DOHH2 (cell line): ENCODE data around the gene ERC2.

ENCODE experiments used
- H3F3A ChIP-seq: fragments of 200-600 bp; sonication (generic), shearing (Covaris generic); 2 replicates; pipeline ENCODE4 v1.6.0; 2016; ENCODE audit warnings: antibody characterized with exemption, mild to moderate bottlenecking; ENCODE audit not compliant: control insufficient read depth, insufficient read depth
- H3K27ac ChIP-seq: fragments of 200-600 bp; sonication (generic); 2 replicates; pipeline ENCODE4 v1.5.1; 2014; ENCODE audit warnings: low read depth, mild to moderate bottlenecking, low read length, moderate library complexity
- H3K27me3 ChIP-seq: fragments of 200-600 bp; sonication (generic); 2 replicates; pipeline ENCODE4 v1.6.1; 2014; ENCODE audit warnings: mild to moderate bottlenecking, low read length, mixed read lengths; ENCODE audit not compliant: control insufficient read depth
- H3K36me3 ChIP-seq: fragments of 200-600 bp; sonication (generic); 2 replicates; pipeline ENCODE4 v1.6.1; 2014; ENCODE audit warnings: mild to moderate bottlenecking, low read length, moderate library complexity, mixed read lengths; ENCODE audit not compliant: control insufficient read depth
- H3K4me1 ChIP-seq: fragments of 200-600 bp; sonication (generic); 2 replicates; pipeline ENCODE4 v1.6.1; 2014; ENCODE audit warnings: mild to moderate bottlenecking, low read length, mixed read lengths; ENCODE audit not compliant: control insufficient read depth
- H3K4me2 ChIP-seq: fragments of 200-600 bp; sonication (generic); 2 replicates; pipeline ENCODE4 v1.6.0; 2014; ENCODE audit warnings: mild to moderate bottlenecking, low read length, moderate library complexity
- H3K4me3 ChIP-seq: fragments of 200-600 bp; sonication (generic); 2 replicates; pipeline ENCODE4 v1.5.1; 2014; ENCODE audit warnings: mild to moderate bottlenecking, low read length, mixed read lengths
- H3K79me2 ChIP-seq: fragments of 200-600 bp; sonication (generic); 2 replicates; pipeline ENCODE4 v1.6.1; 2014; ENCODE audit warnings: mild to moderate bottlenecking, low read length, mixed read lengths; ENCODE audit not compliant: control insufficient read depth
- H3K9me2 ChIP-seq: fragments of 200-600 bp; sonication (generic); replicated peaks from 2 replicates; pipeline ENCODE4 v1.6.1; 2014; ENCODE audit warnings: mild to moderate bottlenecking, low read length, mixed read lengths; ENCODE audit not compliant: control insufficient read depth
- H3K9me3 ChIP-seq: fragments of 200-600 bp; sonication (generic); 2 replicates; pipeline ENCODE4 v1.6.1; 2014; ENCODE audit warnings: antibody characterized with exemption, low read length, mixed read lengths; ENCODE audit not compliant: control insufficient read depth, insufficient read depth
- H4K20me1 ChIP-seq: fragments of 200-600 bp; sonication (generic); 2 replicates; pipeline ENCODE4 v1.6.0; 2014; ENCODE audit warnings: low read depth, mild to moderate bottlenecking, antibody characterized with exemption, low read length, moderate library complexity; ENCODE audit not compliant: control insufficient read depth, insufficient read depth
- EZH2phosphoT487 ChIP-seq: fragments of 200-600 bp; sonication (generic); IDR thresholded peaks from 2 replicates; pipeline ENCODE4 v1.6.1; 2017; ENCODE audit warnings: borderline replicate concordance, mild to moderate bottlenecking, antibody characterized with exemption, low read length, moderate library complexity, mixed read lengths
- TF ChIP-seq, protein P1 (sequence below): fragments of 200-600 bp; sonication (generic); IDR thresholded peaks from one replicate; pipeline ENCODE4 v1.5.1; 2014; ENCODE audit warnings: antibody characterized with exemption, mild to moderate bottlenecking, low read depth, low read length; ENCODE audit not compliant: poor library complexity, severe bottlenecking

ERC2 gene

DNA sequence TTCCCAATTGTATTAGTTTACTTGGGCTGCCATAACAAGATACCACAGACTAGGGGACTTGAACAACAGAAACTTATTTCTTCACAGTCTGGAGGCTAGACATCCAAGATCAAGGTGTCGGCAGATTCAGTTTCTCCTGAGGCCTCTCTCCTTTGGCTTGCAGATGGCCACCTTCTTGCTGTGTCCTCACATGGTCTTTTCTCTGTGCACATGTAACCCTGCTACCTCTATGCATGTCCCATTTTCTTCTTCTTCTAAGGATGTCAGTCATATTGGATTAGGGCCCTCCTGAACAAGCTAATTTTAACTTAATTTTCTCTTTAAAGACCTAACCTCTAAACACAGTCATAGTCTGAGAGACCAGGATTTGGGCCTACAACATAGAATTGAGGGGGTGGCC lies 644.4 kb downstream of the ERC2 start:
- Histone ChIP-seq H3K9me2 (no peaks in the 10 kb centered on the region), H3K27me3 (no peaks in the 10 kb centered on the region), H3K4me1 (no peaks in the 10 kb centered on the region), H3K4me3 (no peak overlapping the region), H3K4me2 (no peak overlapping the region), H3K9me3 (no peaks in the 10 kb centered on the region), H4K20me1 (no peaks in the 10 kb centered on the region), H3F3A (no peaks in the 10 kb centered on the region), H3K27ac (no peak overlapping the region), H3K79me2 (no peaks in the 10 kb centered on the region), H3K36me3 (no peaks in the 10 kb centered on the region)
- no peak for TF ChIP-seq EZH2phosphoT487
- TF ChIP-seq, protein P1, sequence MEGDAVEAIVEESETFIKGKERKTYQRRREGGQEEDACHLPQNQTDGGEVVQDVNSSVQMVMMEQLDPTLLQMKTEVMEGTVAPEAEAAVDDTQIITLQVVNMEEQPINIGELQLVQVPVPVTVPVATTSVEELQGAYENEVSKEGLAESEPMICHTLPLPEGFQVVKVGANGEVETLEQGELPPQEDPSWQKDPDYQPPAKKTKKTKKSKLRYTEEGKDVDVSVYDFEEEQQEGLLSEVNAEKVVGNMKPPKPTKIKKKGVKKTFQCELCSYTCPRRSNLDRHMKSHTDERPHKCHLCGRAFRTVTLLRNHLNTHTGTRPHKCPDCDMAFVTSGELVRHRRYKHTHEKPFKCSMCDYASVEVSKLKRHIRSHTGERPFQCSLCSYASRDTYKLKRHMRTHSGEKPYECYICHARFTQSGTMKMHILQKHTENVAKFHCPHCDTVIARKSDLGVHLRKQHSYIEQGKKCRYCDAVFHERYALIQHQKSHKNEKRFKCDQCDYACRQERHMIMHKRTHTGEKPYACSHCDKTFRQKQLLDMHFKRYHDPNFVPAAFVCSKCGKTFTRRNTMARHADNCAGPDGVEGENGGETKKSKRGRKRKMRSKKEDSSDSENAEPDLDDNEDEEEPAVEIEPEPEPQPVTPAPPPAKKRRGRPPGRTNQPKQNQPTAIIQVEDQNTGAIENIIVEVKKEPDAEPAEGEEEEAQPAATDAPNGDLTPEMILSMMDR, result no peak

DNA sequence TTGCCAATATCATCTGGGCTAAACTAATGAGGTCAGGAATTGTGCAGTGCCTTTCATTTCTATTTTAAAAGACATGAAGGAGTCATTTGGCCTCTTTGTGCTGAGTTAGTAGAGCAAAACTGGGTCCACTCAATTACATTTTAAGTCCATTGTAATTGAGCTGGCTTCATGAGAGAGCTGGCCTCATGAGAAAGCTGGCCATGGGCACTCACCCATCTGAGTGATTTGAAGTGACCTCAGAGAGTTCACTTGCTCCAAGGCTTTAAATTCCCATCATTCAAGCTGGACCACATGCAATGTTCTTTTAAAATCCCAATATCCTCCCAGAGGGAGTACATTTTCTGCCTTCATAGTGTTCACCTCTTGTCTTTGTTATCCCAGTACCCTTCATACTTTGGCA lies 645.3 kb downstream of the ERC2 start:
- no peaks in the 10 kb centered on the region for H3K9me2 ChIP-seq
- H3K9me3 ChIP-seq, result no peaks in the 10 kb centered on the region
- no peaks in the 10 kb centered on the region for H3K79me2 ChIP-seq
- H3F3A ChIP-seq, result no peaks in the 10 kb centered on the region
- TF ChIP-seq, protein P1, result no peak
- TF ChIP-seq EZH2phosphoT487, result no peak
- H3K4me3 ChIP-seq, result no peak overlapping the region
- H3K27ac ChIP-seq, result no peak overlapping the region
- no peaks in the 10 kb centered on the region for H3K36me3 ChIP-seq
- no peaks in the 10 kb centered on the region for H3K4me1 ChIP-seq
- H4K20me1 ChIP-seq, result no peaks in the 10 kb centered on the region
- H3K4me2 ChIP-seq, result no peak overlapping the region
- no peaks in the 10 kb centered on the region for H3K27me3 ChIP-seq

DNA sequence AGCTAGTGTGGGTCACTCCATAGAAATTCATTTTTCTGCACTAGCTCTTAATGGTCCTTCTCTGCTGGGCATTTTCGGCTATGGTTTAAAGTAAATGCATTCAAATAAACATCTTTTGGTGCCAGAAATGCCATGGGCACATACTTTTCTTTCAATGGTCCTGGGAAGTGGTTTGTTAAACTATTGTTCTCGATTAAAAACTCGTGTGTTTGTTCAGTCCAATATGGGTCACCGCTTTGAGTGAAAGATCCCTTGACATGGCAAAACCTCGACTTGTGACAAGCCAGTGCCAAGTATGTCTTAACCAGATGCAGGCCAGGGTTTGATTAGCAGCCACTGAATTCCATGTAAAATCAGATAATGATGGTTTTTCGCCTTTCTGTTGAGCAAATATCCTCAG lies 649.3 kb downstream of the ERC2 start:
- no peak overlapping the region for H3K27ac ChIP-seq
- no peaks in the 10 kb centered on the region for H3K79me2 ChIP-seq
- no peaks in the 10 kb centered on the region for H3K9me2 ChIP-seq
- H3K9me3 ChIP-seq, result no peaks in the 10 kb centered on the region
- no peak overlapping the region for H3K4me2 ChIP-seq
- H3F3A ChIP-seq, result no peaks in the 10 kb centered on the region
- H4K20me1 ChIP-seq, result no peaks in the 10 kb centered on the region
- H3K36me3 ChIP-seq, result no peaks in the 10 kb centered on the region
- H3K4me1 ChIP-seq, result no peaks in the 10 kb centered on the region
- no peaks in the 10 kb centered on the region for H3K27me3 ChIP-seq
- TF ChIP-seq, protein P1, result no peak
- no peak overlapping the region for H3K4me3 ChIP-seq

DNA sequence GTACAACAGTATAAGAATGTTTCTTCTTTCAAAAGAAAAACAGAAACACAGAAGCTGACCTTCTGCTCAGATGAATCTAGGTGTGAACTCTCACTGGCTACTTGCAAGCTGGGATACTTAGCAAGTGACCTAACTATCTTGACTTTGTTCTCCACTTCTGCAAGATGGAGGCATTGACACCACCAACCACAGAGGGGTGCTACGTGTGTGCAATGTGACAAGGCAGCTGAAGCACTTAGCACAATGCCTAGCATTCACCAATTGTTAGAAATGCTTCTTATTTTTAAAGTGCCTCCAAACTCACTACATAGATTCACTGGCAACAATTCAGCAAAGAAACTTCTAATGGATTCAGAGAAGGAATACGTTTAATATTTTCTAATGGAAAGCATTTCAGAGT lies 649.8 kb downstream of the ERC2 start:
- Histone ChIP-seq H3K4me2 (no peak overlapping the region), H3K27me3 (no peaks in the 10 kb centered on the region), H3K4me1 (no peaks in the 10 kb centered on the region), H3K36me3 (no peaks in the 10 kb centered on the region), H3F3A (no peaks in the 10 kb centered on the region), H3K4me3 (no peak overlapping the region), H3K9me3 (no peaks in the 10 kb centered on the region), H4K20me1 (no peaks in the 10 kb centered on the region), H3K27ac (no peak overlapping the region), H3K9me2 (no peaks in the 10 kb centered on the region), H3K79me2 (no peaks in the 10 kb centered on the region)
- TF ChIP-seq, protein P1, result no peak
- TF ChIP-seq EZH2phosphoT487, result no peak
